ENCODE results near the gene SKOR2.
A peak's percentile ranks its signal among the peaks of the same experiment; 100 is the strongest.
"Not testable (repeated sequence)": the region's sequence is repeated elsewhere in the genome, so short reads cannot be mapped to it uniquely, and the experiment has no call there.

Gene SKOR2

GRCh38 chr18:47254341-47254939 is 3.0 kb upstream of the SKOR2 start:
- no peak for DNase-seq (ENCODE audit: low read depth in 2 of 2)

GRCh38 chr18:47253101-47253654 is 1.7 kb upstream of the SKOR2 start:
- no peak for DNase-seq (ENCODE audit: low read depth in 2 of 2)

- DNase-seq (ENCODE audit: low read depth in 2 of 2) = no peak
Observed at GRCh38 chr18:47250391-47251046, 941 bp downstream of the SKOR2 start.

- DNase-seq (ENCODE audit: low read depth in 2 of 2) = no peak
Observed at GRCh38 chr18:47249314-47249981, 2.0 kb downstream of the SKOR2 start.

- DNase-seq (ENCODE audit: low read depth in 2 of 2) = no peak
Observed at GRCh38 chr18:47248604-47249313, 2.7 kb downstream of the SKOR2 start.

GRCh38 chr18:47248115-47248603 is 3.3 kb downstream of the SKOR2 start:
- no peak for DNase-seq (ENCODE audit: low read depth in 2 of 2)

GRCh38 chr18:47247416-47248114 is 3.9 kb downstream of the SKOR2 start:
- no peak for DNase-seq (ENCODE audit: low read depth in 2 of 2)

- no peak for DNase-seq (ENCODE audit: low read depth in 2 of 2)
Observed at GRCh38 chr18:47247036-47247415, 4.4 kb downstream of the SKOR2 start.

- DNase-seq (ENCODE audit: low read depth in 2 of 2) = no peak
Observed at GRCh38 chr18:47246027-47246971, 5.2 kb downstream of the SKOR2 start.

- no peak for DNase-seq (ENCODE audit: low read depth in 2 of 2)
Observed at GRCh38 chr18:47244086-47244485, 7.4 kb downstream of the SKOR2 start.

GRCh38 chr18:47235096-47235495 is 16.4 kb downstream of the SKOR2 start:
- no peak for DNase-seq (ENCODE audit: low read depth in 2 of 2)

GRCh38 chr18:47226660-47227059 is 24.8 kb downstream of the SKOR2 start:
- no peak for DNase-seq (ENCODE audit: low read depth in 2 of 2)

GRCh38 chr18:47215554-47216138 is 35.8 kb downstream of the SKOR2 start:
- DNase-seq (ENCODE audit: low read depth in 2 of 2) = no peak

GRCh38 chr18:47209171-47209570 is 42.3 kb downstream of the SKOR2 start:
- no peak for DNase-seq (ENCODE audit: low read depth in 2 of 2)

- DNase-seq (ENCODE audit: low read depth in 2 of 2) = no peak
Observed at GRCh38 chr18:47206945-47207637, 44.4 kb downstream of the SKOR2 start.

GRCh38 chr18:47204908-47205522 is 46.4 kb downstream of the SKOR2 start:
- DNase-seq (ENCODE audit: low read depth in 2 of 2) = peak in 1 of 2 donors; percentile 6

- no peak for DNase-seq (ENCODE audit: low read depth in 2 of 2)
Observed at GRCh38 chr18:47203626-47204464, 47.6 kb downstream of the SKOR2 start.

GRCh38 chr18:47195961-47196360 is 55.5 kb downstream of the SKOR2 start:
- not testable (repeated sequence) for DNase-seq (ENCODE audit: low read depth in 2 of 2)

All from stimulated activated CD8-positive, alpha-beta memory T cell treated with anti-CD3 and anti-CD28 coated beads, Interleukin-7, amount 100 ng/mL, for 1 hour (primary cell).